HepG2 (cell line): ENCODE results near the gene TCOF1. TPM values are rescaled to one million over a fixed set of nuclear protein-coding genes. Genes with fewer than 3 reads are reported as not detected.

Source experiments
- AHR ChIP-seq: IDR thresholded peaks from 2 replicates; pipeline ENCODE4 v1.6.1; 2018; ENCODE audit warnings: missing genetic modification reagents, missing compliant biosample characterization
- AKNA ChIP-seq: sonication (generic); formaldehyde crosslinking; IDR thresholded peaks from 2 replicates; pipeline ENCODE4 v1.4.0; 2020; ENCODE audit warnings: missing genetic modification reagents, borderline replicate concordance
- ATF6 ChIP-seq: sonication (generic); formaldehyde crosslinking; conservative IDR thresholded peaks from 2 replicates; pipeline ENCODE4 v1.4.0; 2020; ENCODE audit warnings: missing genetic modification reagents
- BCL3 ChIP-seq: sonication (generic); formaldehyde crosslinking; IDR thresholded peaks from 2 replicates; pipeline ENCODE4 v1.5.1; 2020; ENCODE audit warnings: mild to moderate bottlenecking, missing genetic modification reagents, moderate library complexity
- ZNF142 ChIP-seq: sonication (generic); formaldehyde crosslinking; IDR thresholded peaks from 2 replicates; pipeline ENCODE4 v1.4.0; 2020; ENCODE audit warnings: missing genetic modification reagents
- ZNF468 ChIP-seq: sonication (generic); formaldehyde crosslinking; IDR thresholded peaks from 2 replicates; pipeline ENCODE4 v1.8.0; 2022; ENCODE audit warnings: mild to moderate bottlenecking, moderate library complexity, missing genetic modification reagents
- polyA plus RNA-seq, 8 experiments: library from polyadenylated mRNA; depleted of rRNA in 3 of 8; stranded (reverse) in 7 of 8; unstranded in 1 of 8; fragments of >200 nt; fragmentation: Illumina TruSeq in 4 of 8; extraction: Trizol in 4 of 8; gene quantifications; 2 replicates each; pipeline versions ENCODE4 v1.2.1 to v1.2.3, GENCODE V29; 2011 to 2016; ENCODE audit warnings: low read depth in 4 of 8, missing spikeins in 1 of 8, mixed read lengths in 1 of 8; ENCODE audit not compliant: insufficient read depth in 1 of 8
- total RNA-seq, 5 experiments: library from RNA; depleted of rRNA; stranded (reverse); fragments of >200 nt; fragmentation: Illumina TruSeq; extraction: Trizol; gene quantifications; 2 replicates each; pipeline ENCODE4 v1.2.3, GENCODE V29; 2016; ENCODE audit warnings: low read depth in 1 of 5

The TCOF1 gene
- total and polyA plus RNA-seq, 2 of the 13 experiments (the other 11 are each of a cell fraction or from before 2014, with no cell fraction given): 10.1 to 41.6 TPM

- TF ChIP-seq BCL3 (CRISPR knock-in tag) (no peak), ATF6 (CRISPR knock-in tag) (no peak), AHR (CRISPR knock-in tag) (no peak), ZNF142 (CRISPR knock-in tag) (no peak), ZNF468 (CRISPR knock-in tag) (no peak), AKNA (no peak)
- TF ChIP-seq, all 625 proteins: peak for 0
Measured at GRCh38 chr5:150419630-150420270, 62.3 kb downstream of the TCOF1 start (continued).
